ENCODE measurements around the gene SLC35D3. TPM values are rescaled to one million over a fixed set of nuclear protein-coding genes. Genes with fewer than 3 reads are reported as not detected.
"Not testable (repeated sequence)": the region's sequence is repeated elsewhere in the genome, so short reads cannot be mapped to it uniquely, and the experiment has no call there.

The SLC35D3 gene
- under 0.01 TPM for total RNA-seq

- DNase-seq (ENCODE audit: low read depth in 2 of 3, low spot score in 2 of 3), result peak in 2 of 3 donors; percentile 39 to 53
Observed at GRCh38 chr6:136921936-136922684, at the start of gene SLC35D3. SLC35D3 (plus strand) TSS chr6:136922301; CDS start chr6:136922429, 128 bp downstream.

GRCh38 chr6:136873748-136874147 is 48.4 kb upstream of the SLC35D3 start:
- peak in 1 of 3 donors; percentile 55 for DNase-seq (ENCODE audit: low read depth in 2 of 3, low spot score in 2 of 3)

GRCh38 chr6:136876469-136876868 is 45.6 kb upstream of the SLC35D3 start:
- DNase-seq (ENCODE audit: low read depth in 2 of 3, low spot score in 2 of 3), result not testable (repeated sequence)

DNA sequence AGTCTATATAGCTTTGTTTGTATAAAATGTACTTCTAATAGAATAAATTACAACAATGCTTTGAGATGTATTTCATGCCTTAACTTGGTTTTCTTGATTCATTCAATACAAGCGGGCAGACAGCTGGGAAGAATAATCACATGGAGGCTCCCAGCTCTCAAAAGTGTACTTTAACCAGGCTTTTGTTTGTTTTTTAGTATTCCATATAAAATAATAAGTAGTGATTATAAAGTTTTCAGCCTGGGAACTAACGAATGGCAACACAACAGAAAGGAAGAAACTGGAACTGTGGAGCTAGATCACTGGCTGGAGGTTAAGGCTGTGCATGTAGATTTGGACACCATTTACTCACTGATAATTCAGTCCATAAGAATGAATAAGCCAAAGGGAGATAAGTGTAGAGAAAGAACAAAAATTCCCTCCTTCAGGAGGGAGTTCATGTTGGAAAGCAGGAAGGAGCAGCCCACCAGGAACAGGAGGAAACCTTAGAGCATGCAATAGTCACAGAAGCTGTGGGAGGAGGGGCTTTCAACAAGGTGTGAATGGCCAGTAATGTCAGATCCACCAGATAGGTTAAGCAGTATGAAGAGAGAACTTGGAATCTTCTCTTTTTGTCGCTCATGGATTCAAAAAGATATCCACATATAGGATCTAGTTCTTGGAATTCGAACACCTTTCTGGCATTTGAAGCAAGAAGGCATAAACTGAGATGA is 41.2 kb upstream of the SLC35D3 start:
- no peak for DNase-seq (ENCODE audit: low read depth in 2 of 3, low spot score in 2 of 3)

DNA sequence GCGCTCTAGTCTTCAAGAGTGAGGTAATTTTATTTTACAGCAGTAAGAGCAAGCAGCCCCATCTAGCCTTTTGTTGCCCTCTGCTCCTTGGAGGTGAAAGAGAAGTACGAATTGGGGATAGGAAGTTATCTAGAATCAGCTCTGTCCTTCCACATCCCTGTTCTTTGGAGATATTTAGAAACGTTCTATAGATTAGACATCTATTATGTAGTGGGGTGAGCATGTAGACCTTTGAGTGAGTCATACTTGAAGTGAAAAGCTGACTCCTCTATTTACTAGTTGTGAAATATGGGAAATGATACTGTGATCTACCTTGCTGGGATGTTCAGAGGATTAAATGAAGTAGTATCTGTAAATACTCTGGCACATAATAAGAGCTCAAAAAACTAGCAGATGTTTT is 36.0 kb upstream of the SLC35D3 start:
- DNase-seq (ENCODE audit: low read depth in 2 of 3, low spot score in 2 of 3), result no peak

- DNase-seq (ENCODE audit: low read depth in 2 of 3, low spot score in 2 of 3), result no peak
Observed at GRCh38 chr6:136887953-136888352, 34.1 kb upstream of the SLC35D3 start.

DNA sequence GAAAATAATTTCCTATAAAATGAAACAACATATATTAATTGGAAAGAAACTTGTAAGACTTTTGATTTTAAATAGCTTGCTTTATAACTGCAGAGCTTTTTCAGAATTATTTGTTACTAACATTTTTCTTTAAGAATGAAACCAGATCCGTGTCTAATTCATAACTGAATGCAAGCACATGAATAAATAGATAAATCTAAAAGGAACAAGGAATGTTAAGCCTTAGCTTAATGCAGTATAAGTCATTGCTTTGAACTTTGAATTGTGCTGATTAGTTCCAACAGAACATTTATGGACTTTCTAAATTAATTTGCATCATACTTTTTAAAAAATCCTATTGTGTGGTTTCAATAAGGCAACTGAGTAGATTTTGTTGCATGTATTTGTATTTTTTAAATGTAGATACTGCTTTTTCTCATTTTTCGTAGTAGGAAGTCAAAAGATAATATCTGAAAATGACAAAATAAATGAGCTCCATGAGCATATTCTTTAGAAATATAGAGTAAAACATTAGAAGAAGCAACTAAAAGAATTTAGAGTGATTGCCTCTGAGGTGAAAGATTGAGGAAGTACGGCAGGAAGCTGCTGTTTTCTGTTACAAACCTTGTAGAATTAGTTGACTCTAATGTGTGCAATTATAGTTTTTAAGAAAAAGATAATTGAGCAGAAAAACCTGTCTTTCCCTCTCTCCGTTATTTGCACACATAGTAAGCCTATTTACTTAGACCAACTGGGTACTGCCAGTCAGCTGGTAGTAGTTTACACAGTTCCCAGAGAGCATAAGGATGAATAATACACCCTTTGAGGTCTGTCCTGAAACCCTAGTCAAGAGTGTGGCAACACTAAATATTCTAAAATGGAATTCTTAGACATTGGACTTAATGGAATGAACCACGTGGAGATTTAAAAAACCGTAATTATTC is 32.6 kb upstream of the SLC35D3 start:
- DNase-seq (ENCODE audit: low read depth in 2 of 3, low spot score in 2 of 3), result peak in 1 of 3 donors; percentile 48

- DNase-seq (ENCODE audit: low read depth in 2 of 3, low spot score in 2 of 3), result peak in 2 of 3 donors; percentile 9 to 42
Observed at GRCh38 chr6:136890194-136890839, 31.8 kb upstream of the SLC35D3 start.

- DNase-seq (ENCODE audit: low read depth in 2 of 3, low spot score in 2 of 3), result peak in 1 of 3 donors; percentile 14
Observed at GRCh38 chr6:136890986-136891385, 31.1 kb upstream of the SLC35D3 start.

- no peak for DNase-seq (ENCODE audit: low read depth in 2 of 3, low spot score in 2 of 3)
Observed at GRCh38 chr6:136893187-136893586, 28.9 kb upstream of the SLC35D3 start.

- DNase-seq (ENCODE audit: low read depth in 2 of 3, low spot score in 2 of 3), result no peak
Observed at GRCh38 chr6:136895901-136896300, 26.2 kb upstream of the SLC35D3 start.

DNA sequence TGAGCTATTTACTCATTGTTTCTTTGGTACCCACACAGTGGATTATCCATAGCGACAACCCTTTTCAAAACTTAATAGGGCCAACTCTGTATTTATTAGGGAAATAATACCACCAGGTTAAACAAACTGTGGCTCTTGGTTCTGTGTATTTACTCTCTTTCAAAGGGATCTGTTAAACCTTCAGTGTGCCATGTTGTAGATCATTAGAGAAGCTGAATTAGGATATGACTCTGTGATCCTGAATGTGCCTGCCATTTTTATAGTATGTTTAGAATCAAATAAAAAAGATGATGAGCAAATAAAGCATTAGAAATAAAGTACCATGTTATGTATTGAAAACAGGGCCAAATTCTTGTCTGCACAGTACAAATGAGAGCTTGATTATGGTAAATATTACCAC is 25.0 kb upstream of the SLC35D3 start:
- DNase-seq (ENCODE audit: low read depth in 2 of 3, low spot score in 2 of 3), result no peak

- DNase-seq (ENCODE audit: low read depth in 2 of 3, low spot score in 2 of 3), result no peak
Observed at GRCh38 chr6:136901212-136901784, 20.8 kb upstream of the SLC35D3 start.

DNA sequence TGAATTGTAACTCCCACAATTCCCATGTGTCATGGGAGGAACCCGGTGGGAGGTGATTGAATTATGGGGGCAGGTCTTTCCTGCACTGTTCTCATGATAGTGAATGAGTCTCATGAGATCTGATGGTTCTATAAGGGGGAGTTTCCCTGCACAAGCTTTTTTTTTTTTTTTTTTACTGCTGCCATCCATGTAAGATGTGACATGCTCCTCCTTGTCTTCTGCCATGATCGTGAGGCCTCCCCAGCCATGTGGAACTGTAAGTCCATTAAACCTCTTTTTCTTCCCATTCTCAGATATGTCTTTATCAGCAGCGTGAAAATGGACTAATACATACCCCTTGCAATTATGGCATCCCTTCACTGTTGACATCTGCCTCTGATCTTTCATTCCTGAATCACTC is 17.6 kb upstream of the SLC35D3 start:
- DNase-seq (ENCODE audit: low read depth in 2 of 3, low spot score in 2 of 3), result not testable (repeated sequence)

DNA sequence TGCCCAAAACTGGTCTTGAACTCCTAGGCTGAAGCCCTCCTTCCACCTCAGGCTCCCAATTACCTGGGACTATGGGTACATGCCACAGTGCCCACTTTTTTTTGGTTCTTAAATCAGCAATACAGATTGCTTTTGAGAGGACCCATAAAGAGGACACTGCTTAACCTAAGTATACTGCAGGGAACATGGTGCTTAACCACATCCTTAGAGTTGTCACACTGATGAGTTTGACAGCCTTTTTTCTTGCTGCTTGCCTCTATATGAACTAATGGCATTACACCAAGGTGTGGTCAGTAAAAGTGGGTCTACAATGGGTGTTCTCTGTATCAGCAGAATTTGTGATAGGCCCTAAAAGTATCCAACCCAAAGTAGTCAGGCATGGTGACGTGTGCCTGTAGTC is 7.2 kb upstream of the SLC35D3 start:
- DNase-seq (ENCODE audit: low read depth in 2 of 3, low spot score in 2 of 3), result no peak

DNA sequence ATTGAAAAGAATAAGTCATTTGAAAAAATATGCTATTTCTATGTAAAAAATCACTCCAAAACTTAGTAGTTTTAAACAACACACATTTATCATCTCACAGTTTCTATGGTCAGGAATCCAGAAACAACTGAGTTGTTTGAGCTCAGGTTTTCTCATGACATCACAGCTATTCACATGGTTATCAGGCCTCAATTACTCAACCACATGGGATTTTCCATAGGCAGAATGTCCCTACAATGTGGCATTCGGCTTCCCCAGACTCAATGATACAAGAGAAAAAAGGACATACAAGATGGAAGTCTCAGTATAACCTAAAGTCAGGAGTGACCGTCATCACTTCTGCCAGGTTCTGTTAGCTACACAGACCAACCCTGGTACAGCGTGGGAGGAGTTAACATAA is 3.4 kb upstream of the SLC35D3 start:
- no peak for DNase-seq (ENCODE audit: low read depth in 2 of 3, low spot score in 2 of 3)

DNA sequence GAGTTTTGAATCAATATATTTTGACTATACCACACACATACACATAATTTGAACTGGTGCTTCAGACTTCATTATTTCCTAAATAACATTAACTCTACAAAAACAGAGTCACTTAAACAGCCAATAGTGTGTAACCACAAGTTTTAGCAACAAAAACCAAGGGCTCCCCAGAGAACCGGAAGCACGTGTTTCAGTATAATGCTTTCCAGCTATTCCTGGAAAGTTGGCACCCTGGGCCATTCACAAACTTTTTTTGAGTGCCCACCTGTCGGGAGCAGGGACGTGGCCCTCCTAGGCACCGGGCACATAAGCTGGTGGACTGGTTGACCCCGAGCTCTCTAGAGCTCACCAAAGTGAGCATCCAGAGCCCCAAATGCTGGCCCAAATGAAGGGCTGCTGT is 1.9 kb upstream of the SLC35D3 start:
- DNase-seq (ENCODE audit: low read depth in 2 of 3, low spot score in 2 of 3), result no peak

GRCh38 chr6:136920671-136921380 is 1.3 kb upstream of the SLC35D3 start:
- DNase-seq (ENCODE audit: low read depth in 2 of 3, low spot score in 2 of 3), result peak in 1 of 3 donors; percentile 37

DNA sequence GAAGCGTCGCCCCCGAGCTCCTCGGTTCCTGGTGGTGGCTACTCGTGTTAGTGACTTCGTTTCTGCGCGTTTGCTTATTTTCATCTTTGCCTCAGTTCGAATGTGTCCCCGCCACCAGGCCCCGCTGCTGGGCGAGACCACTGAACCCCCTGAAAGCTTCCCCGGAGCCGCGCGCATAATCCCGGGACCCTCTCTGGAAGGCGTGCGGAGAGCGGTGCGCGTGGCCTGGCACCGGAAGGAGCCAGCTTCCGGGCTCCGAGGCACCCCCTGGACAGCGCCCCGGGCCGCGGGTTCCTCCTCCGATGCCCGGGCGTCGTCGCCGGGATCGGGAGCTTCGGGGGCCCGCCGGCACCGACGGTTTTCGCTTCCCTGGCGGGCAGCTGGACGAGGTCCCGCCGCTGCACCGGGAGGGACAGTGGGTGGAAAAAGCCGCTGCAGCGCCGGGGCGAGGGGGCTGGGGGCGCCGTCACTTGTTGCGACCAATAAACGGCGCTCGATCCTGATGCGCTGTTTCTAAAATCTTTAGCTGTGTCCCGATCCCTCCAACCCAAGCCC is 643 bp upstream of the SLC35D3 start:
- DNase-seq (ENCODE audit: low read depth in 2 of 3, low spot score in 2 of 3), result peak in 1 of 3 donors; percentile 23
